ENCODE measurements around the gene ATP7A. TPM values are rescaled to one million over a fixed set of nuclear protein-coding genes. Genes with fewer than 3 reads are reported as not detected.
"Not testable (repeated sequence)": the region's sequence is repeated elsewhere in the genome, so short reads cannot be mapped to it uniquely, and the experiment has no call there.

ATP7A gene
- total RNA-seq, 1 donor from 2014 or later, result 16.2 TPM

GRCh38 chrX:77938083-77938680 lies 27.7 kb downstream of the ATP7A start:
- no peaks in the 10 kb centered on the region for H3K27me3 Mint-ChIP-seq (ENCODE audit: unreplicated experiment)
- TF ChIP-seq CTCF (IDR thresholded peaks at IDR 0.05), result no peak
- H3K27ac Mint-ChIP-seq (ENCODE audit: unreplicated experiment), result no peak overlapping the region
- H3K4me1 Mint-ChIP-seq (ENCODE audit: unreplicated experiment), result peaks cover 1% of the 10 kb centered on the region
- DNase-seq (ENCODE audit: extremely low spot score, unreplicated experiment), result no peak
- no peaks in the 10 kb centered on the region for H3K36me3 Mint-ChIP-seq (ENCODE audit: unreplicated experiment)
- H3K4me3 Mint-ChIP-seq (ENCODE audit: unreplicated experiment), result no peak overlapping the region
- H3K9me3 Mint-ChIP-seq (ENCODE audit: unreplicated experiment), result peaks cover 4% of the 10 kb centered on the region

GRCh38 chrX:77945031-77945430 lies 34.5 kb downstream of the ATP7A start:
- H3K9me3 Mint-ChIP-seq (ENCODE audit: unreplicated experiment); H3K36me3 Mint-ChIP-seq (ENCODE audit: unreplicated experiment); H3K4me1 Mint-ChIP-seq (ENCODE audit: unreplicated experiment); H3K4me3 Mint-ChIP-seq (ENCODE audit: unreplicated experiment); H3K27me3 Mint-ChIP-seq (ENCODE audit: unreplicated experiment); H3K27ac Mint-ChIP-seq (ENCODE audit: unreplicated experiment); DNase-seq (ENCODE audit: extremely low spot score, unreplicated experiment): not testable (repeated sequence)

GRCh38 chrX:77945910-77946545 lies 35.5 kb downstream of the ATP7A start:
- Mint-ChIP-seq H3K4me3 (ENCODE audit: unreplicated experiment) (no peak overlapping the region), H3K4me1 (ENCODE audit: unreplicated experiment) (peaks cover 9% of the 10 kb centered on the region), H3K9me3 (ENCODE audit: unreplicated experiment) (peaks cover 3% of the 10 kb centered on the region), H3K36me3 (ENCODE audit: unreplicated experiment) (no peaks in the 10 kb centered on the region), H3K27ac (ENCODE audit: unreplicated experiment) (no peak overlapping the region), H3K27me3 (ENCODE audit: unreplicated experiment) (no peaks in the 10 kb centered on the region)
- TF ChIP-seq CTCF (IDR thresholded peaks at IDR 0.05), result no peak
- DNase-seq (ENCODE audit: extremely low spot score, unreplicated experiment), result no peak

GRCh38 chrX:77946571-77946970 lies 36.1 kb downstream of the ATP7A start:
- Mint-ChIP-seq H3K36me3 (ENCODE audit: unreplicated experiment) (no peaks in the 10 kb centered on the region), H3K4me1 (ENCODE audit: unreplicated experiment) (peaks cover 9% of the 10 kb centered on the region), H3K27ac (ENCODE audit: unreplicated experiment) (no peak overlapping the region), H3K4me3 (ENCODE audit: unreplicated experiment) (no peak overlapping the region), H3K27me3 (ENCODE audit: unreplicated experiment) (no peaks in the 10 kb centered on the region), H3K9me3 (ENCODE audit: unreplicated experiment) (peaks cover 3% of the 10 kb centered on the region)
- no peak for DNase-seq (ENCODE audit: extremely low spot score, unreplicated experiment)
- no peak for TF ChIP-seq CTCF (IDR thresholded peaks at IDR 0.05)

- Mint-ChIP-seq H3K9me3 (ENCODE audit: unreplicated experiment) (peaks cover 3% of the 10 kb centered on the region), H3K4me3 (ENCODE audit: unreplicated experiment) (no peak overlapping the region), H3K27ac (ENCODE audit: unreplicated experiment) (no peak overlapping the region), H3K27me3 (ENCODE audit: unreplicated experiment) (no peaks in the 10 kb centered on the region), H3K36me3 (ENCODE audit: unreplicated experiment) (no peaks in the 10 kb centered on the region), H3K4me1 (ENCODE audit: unreplicated experiment) (peaks cover 22% of the 10 kb centered on the region)
- no peak for TF ChIP-seq CTCF (IDR thresholded peaks at IDR 0.05)
- DNase-seq (ENCODE audit: extremely low spot score, unreplicated experiment), result no peak
Observed at GRCh38 chrX:77949840-77950239, 39.3 kb downstream of the ATP7A start.
